ENCODE data around the gene OR52B6.
"Not testable (repeated sequence)": the region's sequence is repeated elsewhere in the genome, so short reads cannot be mapped to it uniquely, and the experiment has no call there.

The OR52B6 gene, protein sequence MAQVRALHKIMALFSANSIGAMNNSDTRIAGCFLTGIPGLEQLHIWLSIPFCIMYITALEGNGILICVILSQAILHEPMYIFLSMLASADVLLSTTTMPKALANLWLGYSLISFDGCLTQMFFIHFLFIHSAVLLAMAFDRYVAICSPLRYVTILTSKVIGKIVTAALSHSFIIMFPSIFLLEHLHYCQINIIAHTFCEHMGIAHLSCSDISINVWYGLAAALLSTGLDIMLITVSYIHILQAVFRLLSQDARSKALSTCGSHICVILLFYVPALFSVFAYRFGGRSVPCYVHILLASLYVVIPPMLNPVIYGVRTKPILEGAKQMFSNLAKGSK

GRCh38 chr11:5580577-5580976 lies at the start of gene OR52B6:
Gene OR52B6 (plus strand): TSS chr11:5580877. CDS start chr11:5580877, 0 bp downstream.
- DNase-seq: no peak

- no peak for DNase-seq
Measured at GRCh38 chr11:5531053-5531831, 49.4 kb upstream of the OR52B6 start.

- no peak for DNase-seq
Measured at GRCh38 chr11:5534046-5534445, 46.6 kb upstream of the OR52B6 start.

DNA sequence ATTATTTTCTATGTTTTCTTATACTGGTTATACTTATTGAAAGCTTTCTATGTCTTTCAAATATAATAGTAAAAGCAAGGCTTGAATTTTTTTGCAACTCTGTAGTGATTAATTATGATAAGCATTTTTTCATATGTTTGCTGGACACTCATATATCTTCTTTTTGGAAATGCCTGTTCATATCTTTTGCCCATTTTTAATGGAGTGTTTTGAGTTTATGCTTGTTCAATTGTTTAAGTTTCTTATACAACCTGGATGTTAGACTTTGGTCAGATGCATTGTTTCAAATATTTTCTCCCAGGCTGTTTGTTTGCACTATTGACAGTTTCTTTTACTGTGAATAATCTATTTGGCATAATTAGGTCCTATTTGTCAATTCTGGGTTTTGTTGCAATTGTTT lies 44.2 kb upstream of the OR52B6 start:
- DNase-seq: no peak

DNA sequence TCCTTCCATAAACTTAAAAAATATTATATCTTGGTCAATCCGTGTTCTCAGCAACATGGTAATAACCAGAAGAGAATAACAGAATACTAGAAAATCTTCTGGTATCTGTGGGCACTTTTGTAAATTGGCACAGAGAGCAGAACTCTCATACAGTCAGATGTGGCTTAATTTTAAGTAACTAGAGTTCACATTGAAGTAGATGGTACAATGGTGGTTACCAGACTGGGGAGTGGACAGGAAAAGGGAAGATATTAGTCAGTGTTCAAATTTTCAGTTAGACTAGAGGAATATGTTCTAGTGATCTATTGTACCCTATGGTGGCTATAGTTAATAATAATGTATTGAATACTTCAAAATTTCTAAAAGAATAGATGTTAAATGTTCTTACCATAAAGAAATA lies 39.2 kb upstream of the OR52B6 start:
- DNase-seq: no peak

- DNase-seq: no peak
Measured at GRCh38 chr11:5546457-5546856, 34.2 kb upstream of the OR52B6 start.

DNA sequence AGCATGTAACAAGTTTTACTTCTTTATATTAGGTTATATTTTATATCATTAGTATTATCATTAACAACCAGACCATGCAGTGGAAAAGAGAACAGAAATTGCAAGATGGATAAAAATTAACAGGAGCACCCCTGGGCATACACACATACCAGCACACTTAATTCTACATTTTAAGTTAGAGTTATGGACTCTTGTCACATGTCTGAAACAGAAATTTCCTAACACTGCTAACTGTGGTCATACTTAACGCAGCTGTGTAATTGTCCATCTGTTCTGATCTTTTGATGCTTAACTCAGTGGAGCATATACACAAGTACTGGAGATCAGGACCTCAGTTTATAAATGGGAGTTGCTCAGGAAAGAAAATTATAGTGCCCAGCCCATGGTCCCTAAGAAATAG lies 32.7 kb upstream of the OR52B6 start:
- no peak for DNase-seq

DNA sequence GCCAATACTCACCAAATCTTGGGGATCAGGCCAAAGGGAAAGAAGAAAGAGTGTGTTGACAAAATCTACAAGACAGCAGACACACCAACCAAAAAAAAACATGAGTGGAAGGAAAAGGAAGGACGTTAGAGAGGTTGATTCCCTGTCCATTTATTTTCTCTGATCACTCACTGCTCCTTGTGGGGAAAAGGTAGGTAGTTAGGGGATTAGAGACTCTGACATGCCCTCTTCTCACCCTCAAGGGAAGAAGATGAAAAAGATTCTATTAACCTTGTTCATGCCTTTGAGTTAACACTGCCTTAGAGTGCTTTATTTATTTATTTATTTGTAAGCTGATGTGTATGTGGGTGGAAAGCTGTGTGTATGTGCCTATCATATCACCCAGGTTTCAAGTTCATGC lies 32.2 kb upstream of the OR52B6 start, which contains the start of gene OR52H1:
TSS of gene OR52H1 (minus strand) at position 101 of the 400 bp plus-strand sequence. CDS start 3,035 bp downstream, outside the sequence.
- DNase-seq: no peak

- peak; percentile 73 for DNase-seq
Measured at GRCh38 chr11:5550440-5551095, 30.1 kb upstream of the OR52B6 start.

DNA sequence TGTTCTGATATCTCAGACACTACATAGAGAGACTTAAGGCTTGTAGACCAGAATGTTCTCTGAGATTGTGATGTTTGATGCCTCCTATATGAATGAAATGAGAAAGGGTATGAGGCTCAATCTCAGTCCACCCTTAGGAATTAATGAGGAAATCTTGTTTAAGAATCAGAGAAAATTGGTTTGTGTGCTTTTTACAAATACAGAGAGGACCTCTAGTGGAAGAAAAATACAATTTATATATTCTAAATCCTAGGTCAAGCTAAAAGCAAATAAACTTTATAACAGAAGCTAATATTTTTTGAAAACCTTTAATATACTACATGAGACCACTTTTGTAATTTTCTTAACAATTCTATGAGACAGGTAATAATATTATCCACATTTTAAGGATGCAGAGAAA lies 27.3 kb upstream of the OR52B6 start:
- peak; percentile 29 for DNase-seq

GRCh38 chr11:5556596-5557188 lies 24.0 kb upstream of the OR52B6 start:
- DNase-seq: no peak

DNA sequence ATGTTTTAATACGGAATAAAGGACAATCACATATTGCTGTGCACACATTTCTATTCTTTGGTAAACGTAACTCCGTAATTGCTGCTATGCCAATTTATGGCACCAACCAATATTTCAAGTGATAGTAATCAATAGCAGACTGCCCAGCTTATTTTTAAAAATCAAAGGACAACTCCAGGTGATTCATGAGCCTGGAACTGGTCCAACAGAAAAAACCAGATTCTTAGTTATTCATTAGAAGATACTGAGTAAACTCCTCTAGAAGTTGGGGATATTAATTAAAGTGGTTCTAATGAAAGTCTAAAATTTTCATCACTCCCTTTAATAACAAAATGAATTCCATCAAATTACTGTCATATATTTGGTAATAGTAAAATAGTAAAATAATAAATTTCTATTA lies 22.9 kb upstream of the OR52B6 start:
- no peak for DNase-seq

- DNase-seq: no peak
Measured at GRCh38 chr11:5564259-5565019, 16.2 kb upstream of the OR52B6 start.

DNA sequence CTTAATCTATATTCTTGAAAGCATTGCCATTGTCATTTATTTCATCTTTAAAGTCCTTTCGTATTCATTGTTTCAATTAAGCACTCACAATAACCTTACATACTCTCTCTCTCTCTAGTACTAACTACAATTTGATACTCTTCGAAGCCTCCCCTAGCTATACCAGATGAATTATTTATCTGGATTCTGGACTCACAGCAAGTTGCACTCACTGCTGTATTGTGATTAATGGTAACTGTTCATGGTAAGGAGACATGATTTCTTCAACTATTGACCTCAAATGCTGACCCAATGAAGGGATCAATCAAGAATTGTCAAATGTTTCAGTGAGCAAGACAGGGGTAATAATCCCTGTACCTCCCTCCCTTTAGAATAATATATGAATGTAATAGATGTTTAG lies 6.0 kb upstream of the OR52B6 start:
- no peak for DNase-seq

DNA sequence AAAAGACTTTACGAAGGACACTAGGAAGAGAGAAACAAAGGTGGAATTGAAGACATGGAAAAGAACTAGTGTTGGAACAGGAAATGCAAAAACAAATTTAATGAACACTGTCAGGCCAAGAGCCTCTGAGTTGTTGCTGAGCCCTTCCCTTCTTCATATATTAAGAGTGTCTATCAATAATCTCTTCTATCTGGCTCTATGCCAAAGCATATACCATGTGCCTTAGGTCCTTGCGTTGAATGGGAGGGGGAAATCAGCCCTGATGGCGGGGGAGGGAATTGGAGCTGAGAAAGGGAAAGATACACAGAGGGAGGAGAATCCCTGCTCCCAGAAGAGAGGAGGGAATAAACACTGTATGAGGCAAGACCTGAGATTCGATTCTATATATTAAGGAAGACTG lies 5.5 kb upstream of the OR52B6 start:
- no peak for DNase-seq

- DNase-seq: no peak
Measured at GRCh38 chr11:5577101-5577500, 3.6 kb upstream of the OR52B6 start.

GRCh38 chr11:5581014-5581413 lies 337 bp downstream of the OR52B6 start:
- DNase-seq: no peak

DNA sequence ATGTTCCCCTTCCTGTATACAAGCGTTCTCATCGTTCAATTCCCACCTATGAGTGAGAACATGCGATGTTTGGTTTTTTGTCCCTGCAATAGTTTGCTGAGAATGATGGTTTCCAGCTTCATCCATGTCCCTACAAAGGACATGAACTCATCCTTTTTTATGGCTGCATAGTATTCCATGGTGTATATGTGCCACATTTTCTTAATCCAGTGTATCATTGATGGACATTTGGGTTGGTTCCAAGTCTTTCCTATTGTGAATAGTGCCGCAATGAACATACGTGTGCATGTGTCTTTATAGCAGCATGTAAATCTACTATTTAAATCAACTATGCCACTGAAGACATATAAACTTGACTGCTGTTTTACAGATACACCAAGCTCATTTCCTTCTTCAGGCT lies 3.8 kb downstream of the OR52B6 start:
- not testable (repeated sequence) for DNase-seq

DNA sequence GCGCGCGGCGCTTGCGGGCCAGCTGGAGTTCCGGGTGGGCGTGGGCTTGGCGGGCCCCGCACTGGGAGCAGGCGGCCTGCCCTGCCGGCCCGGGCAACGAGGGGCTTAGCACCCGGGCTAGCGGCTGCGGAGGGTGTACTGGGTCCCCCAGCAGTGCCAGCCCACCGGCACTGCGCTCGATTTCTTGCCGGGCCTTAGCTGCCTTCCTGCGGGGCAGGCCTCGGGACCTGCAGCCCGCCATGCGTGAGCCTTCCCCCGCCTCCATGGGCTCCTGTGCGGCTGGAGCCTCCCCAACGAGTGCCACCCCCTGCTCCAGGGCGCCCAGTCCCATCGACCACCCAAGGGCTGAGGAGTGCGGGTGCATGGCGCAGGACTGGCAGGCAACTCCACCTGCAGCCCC lies 9.2 kb downstream of the OR52B6 start:
- DNase-seq: not testable (repeated sequence)

DNA sequence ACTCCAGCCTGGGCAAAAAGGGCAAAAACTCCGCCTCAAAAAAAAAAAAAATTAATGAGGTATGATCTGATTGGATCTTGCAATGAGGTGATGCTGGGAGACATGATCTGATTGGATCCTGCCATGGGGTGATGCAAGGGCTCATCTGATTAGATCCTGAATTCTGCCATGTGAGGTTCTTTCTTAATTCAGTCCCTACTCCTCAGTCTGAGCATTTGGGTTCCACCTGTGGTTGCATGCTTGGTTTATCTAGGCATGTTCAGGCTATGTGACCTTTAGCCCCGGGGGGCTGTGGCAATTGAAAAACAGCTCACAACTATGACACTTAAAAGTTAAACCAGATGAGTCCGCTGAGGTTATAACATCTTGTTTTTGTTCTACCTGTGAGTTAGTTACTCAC lies 10.9 kb downstream of the OR52B6 start:
- no peak for DNase-seq

- DNase-seq: no peak
Measured at GRCh38 chr11:5592615-5593014, 11.9 kb downstream of the OR52B6 start.

DNA sequence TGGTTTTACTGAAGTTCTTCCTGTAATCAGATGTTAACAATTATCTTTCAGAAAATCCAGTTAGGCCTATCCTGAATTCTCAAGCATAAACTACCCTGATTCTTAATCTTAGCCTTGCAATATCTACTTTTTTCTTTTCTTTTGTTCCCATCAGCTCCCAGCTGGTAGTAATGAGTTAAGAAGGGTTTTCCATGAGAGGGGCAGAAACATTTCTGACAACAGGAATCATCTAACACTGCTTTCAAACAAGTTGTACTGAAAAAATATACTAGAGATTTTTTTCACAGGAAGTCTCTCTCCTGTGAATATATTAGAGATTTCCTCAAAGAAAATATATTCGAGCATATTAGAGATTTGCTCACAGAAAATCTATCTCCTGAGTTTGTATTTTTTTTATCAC lies 12.5 kb downstream of the OR52B6 start:
- no peak for DNase-seq

Data from HCEC 1CT (cell line).